HG02943 (cell line): Measurements from ENCODE around the gene SLC1A2.

ENCODE experiments used
- ATAC-seq: cut with Tn5 transposase; IDR thresholded peaks from one replicate; pipeline ENCODE4 v1.9.1; 2021; ENCODE audit warnings: mild to moderate bottlenecking, low read depth, moderate library complexity; ENCODE audit not compliant: unreplicated experiment

SLC1A2 gene

GRCh38 chr11:35330931-35331330 is 88.4 kb downstream of the SLC1A2 start:
- no peak for ATAC-seq

- ATAC-seq: no peak
These were observed 89.0 kb downstream of the SLC1A2 start for GRCh38 chr11:35330156-35330889.

- no peak for ATAC-seq
These were observed 91.5 kb downstream of the SLC1A2 start for GRCh38 chr11:35327829-35328228.

- no peak for ATAC-seq
These were observed 93.0 kb downstream of the SLC1A2 start for GRCh38 chr11:35326266-35326879.

- no peak for ATAC-seq
These were observed 94.4 kb downstream of the SLC1A2 start for GRCh38 chr11:35324981-35325380.

GRCh38 chr11:35324183-35324886 is 95.0 kb downstream of the SLC1A2 start:
- ATAC-seq: no peak

- ATAC-seq: no peak
These were observed 96.1 kb downstream of the SLC1A2 start for GRCh38 chr11:35323076-35323868.

GRCh38 chr11:35322318-35322979 is 96.9 kb downstream of the SLC1A2 start:
- no peak for ATAC-seq

- no peak for ATAC-seq
These were observed 97.6 kb downstream of the SLC1A2 start for GRCh38 chr11:35321532-35322317.

- ATAC-seq: no peak
These were observed 98.2 kb downstream of the SLC1A2 start for GRCh38 chr11:35321111-35321510.

GRCh38 chr11:35318977-35319925 is 100.1 kb downstream of the SLC1A2 start:
- ATAC-seq: no peak

GRCh38 chr11:35318309-35318708 is 101.0 kb downstream of the SLC1A2 start:
- ATAC-seq: no peak

- ATAC-seq: no peak
These were observed 102.1 kb downstream of the SLC1A2 start for GRCh38 chr11:35317253-35317652.

GRCh38 chr11:35316161-35316560 is 103.2 kb downstream of the SLC1A2 start:
- no peak for ATAC-seq

- no peak for ATAC-seq
These were observed 105.6 kb downstream of the SLC1A2 start for GRCh38 chr11:35313760-35314153.

- peak; percentile 72 for ATAC-seq
These were observed 106.1 kb downstream of the SLC1A2 start for GRCh38 chr11:35313066-35313759.

- ATAC-seq: no peak
These were observed 108.0 kb downstream of the SLC1A2 start for GRCh38 chr11:35311331-35311730.

- ATAC-seq: no peak
These were observed 111.2 kb downstream of the SLC1A2 start for GRCh38 chr11:35308157-35308556.
